ENCODE data around the gene E2F4.

DNA sequence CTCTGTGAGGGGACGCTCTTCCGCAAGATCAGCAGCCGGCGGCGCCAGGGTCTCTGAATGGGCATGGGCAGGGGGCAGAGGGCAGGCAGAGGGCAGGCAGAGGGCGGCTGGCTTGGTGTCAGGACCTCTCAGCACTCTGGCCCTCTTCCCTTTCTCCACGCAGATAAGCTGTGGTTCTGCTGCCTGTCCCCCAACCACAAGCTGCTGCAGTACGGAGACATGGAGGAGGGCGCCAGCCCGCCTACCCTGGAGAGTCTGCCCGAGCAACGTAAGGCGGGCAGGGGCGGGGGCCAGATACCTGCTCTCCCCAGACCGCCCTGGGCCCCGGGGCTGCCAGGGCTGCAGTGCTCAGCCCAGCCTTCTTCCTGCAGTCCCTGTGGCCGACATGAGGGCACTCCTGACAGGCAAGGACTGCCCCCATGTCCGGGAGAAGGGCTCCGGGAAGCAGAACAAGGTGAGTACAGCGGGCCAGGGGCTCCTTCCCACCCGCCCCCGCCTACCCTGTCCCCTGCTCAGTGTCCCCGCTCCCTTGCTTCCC is 11.1 kb downstream of the E2F4 start:
- TF ChIP-seq, protein P1, sequence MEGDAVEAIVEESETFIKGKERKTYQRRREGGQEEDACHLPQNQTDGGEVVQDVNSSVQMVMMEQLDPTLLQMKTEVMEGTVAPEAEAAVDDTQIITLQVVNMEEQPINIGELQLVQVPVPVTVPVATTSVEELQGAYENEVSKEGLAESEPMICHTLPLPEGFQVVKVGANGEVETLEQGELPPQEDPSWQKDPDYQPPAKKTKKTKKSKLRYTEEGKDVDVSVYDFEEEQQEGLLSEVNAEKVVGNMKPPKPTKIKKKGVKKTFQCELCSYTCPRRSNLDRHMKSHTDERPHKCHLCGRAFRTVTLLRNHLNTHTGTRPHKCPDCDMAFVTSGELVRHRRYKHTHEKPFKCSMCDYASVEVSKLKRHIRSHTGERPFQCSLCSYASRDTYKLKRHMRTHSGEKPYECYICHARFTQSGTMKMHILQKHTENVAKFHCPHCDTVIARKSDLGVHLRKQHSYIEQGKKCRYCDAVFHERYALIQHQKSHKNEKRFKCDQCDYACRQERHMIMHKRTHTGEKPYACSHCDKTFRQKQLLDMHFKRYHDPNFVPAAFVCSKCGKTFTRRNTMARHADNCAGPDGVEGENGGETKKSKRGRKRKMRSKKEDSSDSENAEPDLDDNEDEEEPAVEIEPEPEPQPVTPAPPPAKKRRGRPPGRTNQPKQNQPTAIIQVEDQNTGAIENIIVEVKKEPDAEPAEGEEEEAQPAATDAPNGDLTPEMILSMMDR (IDR thresholded peaks at IDR 0.05; ENCODE audit: low read depth, low read length): no peak
- no peak for TF ChIP-seq EZH2phosphoT487 (IDR thresholded peaks at IDR 0.05; ENCODE audit: low read depth)
